ENCODE results near the gene IDH3G.
"Not testable (repeated sequence)": the region's sequence is repeated elsewhere in the genome, so short reads cannot be mapped to it uniquely, and the experiment has no call there.

IDH3G gene

DNA sequence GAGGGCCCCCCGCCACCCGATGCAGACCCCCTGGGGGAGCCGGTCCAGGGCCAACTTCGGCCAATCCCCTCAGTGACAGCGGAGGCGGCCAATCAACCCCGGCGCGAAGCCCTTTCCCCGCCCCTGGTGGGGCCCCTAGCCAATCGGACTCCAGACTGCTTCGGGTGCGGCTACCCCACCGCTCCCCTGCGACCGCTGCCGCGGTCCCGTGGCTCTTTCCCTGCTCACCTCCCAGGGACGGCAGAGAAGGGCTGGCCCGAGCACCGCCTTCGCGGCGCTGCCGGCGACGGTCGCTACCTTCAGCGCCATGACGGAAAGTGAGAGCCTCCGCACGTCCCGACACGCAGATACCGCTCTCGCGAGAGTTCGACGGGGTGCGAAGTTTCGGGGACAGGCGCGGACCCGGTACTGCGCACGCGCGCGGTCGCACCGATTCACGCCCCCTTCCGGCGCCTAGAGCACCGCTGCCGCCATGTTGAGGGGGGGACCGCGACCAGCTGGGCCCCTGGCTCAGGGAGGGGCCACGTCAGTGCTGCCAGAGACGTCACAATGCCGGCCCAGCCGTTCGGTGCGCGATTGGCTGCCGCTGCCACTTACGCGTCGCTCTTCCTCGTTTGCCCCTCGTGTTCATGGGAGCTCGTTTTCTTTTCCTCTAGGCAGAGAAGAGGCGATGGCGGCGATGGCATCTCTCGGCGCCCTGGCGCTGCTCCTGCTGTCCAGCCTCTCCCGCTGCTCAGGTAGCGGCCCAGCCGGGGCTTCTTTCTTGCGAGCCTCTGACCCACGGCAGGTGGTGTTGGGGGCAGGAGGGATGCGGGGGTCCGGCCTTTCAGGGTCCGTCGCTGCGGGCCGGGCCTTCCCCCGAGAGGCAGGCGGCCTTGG is at the start of gene IDH3G, which contains the start of gene SSR4:
IDH3G (minus strand) TSS at position 358 of the 879 bp plus-strand sequence; CDS start at position 309, 49 bp downstream.
SSR4 (plus strand) TSS at position 651 of the 879 bp plus-strand sequence; CDS start at position 671, 20 bp downstream.
- DNase-seq (ENCODE audit: low read depth in 2 of 2) = peak; percentile 77 to 88

GRCh38 chrX:153836921-153837320 is 42.7 kb upstream of the IDH3G start:
- no peak for DNase-seq (ENCODE audit: low read depth in 2 of 2)

DNA sequence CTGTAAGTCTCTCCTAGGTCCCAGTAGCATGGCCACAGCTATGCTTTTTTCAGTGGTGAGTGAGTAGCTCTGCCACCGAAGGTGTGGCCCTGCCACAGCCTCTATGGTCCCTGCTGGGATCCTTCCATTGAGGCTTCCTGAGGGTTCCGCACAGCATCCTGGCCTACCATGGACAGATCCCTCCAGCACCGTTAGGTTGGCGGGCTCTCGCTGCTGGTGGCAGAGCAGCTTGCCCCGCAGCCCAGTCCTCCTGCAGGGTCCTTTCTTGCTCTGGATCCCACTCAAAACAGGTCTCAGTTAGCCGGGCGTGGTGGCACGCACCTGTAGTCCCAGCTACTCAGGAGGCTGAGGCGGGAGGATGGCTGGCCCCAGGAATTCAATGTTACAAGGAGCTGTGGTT is 38.6 kb upstream of the IDH3G start:
- no peak for DNase-seq (ENCODE audit: low read depth in 2 of 2)

- no peak for DNase-seq (ENCODE audit: low read depth in 2 of 2)
Observed at GRCh38 chrX:153831429-153832150, 37.4 kb upstream of the IDH3G start.

GRCh38 chrX:153830640-153831428 is 36.7 kb upstream of the IDH3G start:
- no peak for DNase-seq (ENCODE audit: low read depth in 2 of 2)

DNA sequence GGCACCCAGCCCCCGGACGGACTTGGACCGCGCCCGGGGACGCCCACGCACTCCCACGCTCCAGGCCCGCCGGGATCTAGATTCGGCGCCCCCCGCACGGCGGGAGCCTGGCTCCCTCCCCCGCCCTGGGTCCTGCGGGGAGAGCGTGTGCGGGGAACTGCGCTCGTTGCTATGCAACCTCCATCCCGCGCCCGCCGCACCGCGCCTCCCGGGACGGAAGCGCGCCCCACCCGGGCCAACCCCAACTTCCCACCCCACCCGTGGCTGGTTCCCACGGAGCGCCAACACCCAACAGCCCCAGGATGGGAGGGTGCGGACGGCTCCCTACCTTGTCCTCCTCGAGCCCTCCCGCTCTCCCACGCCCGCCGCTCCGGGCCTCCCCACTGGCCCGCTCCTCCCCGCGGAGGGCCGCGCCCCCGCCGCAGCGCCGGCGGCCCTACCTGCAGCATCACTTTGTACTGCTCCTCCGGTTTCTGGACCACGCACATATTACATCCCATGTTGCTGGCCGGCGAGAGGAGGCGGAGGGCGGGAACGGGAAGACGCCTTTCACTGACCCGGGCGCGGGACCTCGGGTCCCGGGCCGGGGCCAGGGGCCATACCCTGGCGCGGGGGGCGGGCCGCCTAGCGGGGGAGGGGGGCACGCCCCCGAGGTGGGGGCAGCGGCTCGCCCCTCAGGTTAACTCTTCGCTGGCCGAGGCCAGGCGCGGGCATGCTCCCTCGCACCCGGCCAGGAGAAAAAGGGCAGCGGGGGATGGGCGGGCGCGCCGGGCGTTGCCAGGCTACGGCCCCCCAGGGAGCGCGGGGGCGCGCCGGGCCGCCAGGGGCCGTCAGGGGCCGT is 35.8 kb upstream of the IDH3G start, which contains the start of gene PDZD4:
PDZD4 (minus strand) TSS at position 746 of the 841 bp plus-strand sequence; CDS start at position 500, 246 bp downstream.
- DNase-seq (ENCODE audit: low read depth in 2 of 2) = no peak

GRCh38 chrX:153829549-153829798 is 35.3 kb upstream of the IDH3G start:
- no peak for DNase-seq (ENCODE audit: low read depth in 2 of 2)

DNA sequence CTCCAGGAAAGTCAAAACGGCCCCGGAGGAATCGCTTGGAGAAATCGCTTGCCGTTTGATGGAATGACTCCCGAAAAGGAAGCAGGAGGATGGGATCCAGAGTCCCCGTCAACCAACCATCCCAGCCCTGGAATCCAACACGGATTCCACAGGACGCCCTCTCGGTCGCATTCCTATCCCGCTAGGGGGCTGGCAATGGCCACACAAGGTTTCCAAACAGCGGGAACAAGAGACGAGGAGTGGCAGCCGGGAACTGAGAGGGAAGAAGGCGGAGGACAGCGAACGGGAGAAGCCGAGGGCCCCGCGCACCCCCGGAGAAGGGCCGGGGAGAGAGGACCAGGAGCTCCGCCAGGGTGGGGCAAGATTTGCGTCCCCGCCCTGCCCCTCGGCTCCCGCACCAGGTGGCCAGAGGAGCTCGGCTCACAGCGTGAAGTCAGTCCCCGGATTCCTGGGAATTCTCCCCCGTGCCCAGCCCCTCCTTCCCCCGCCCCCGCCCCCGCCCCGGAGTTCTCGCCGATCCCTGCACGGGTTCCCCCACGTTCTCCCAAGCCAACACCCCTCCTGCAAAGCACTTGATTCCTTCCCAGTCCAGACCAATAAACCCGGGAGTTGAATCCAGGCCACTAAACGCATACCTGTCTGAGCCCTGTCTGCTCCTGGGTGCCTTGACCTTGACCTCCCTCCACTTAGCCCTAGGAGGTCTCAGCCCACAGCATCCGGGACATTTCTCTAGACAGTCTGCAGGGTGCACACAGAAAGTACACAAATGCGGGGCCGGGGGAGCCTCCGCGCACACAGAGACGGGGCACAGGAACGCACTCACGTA is 34.8 kb upstream of the IDH3G start:
- no peak for DNase-seq (ENCODE audit: low read depth in 2 of 2)

DNA sequence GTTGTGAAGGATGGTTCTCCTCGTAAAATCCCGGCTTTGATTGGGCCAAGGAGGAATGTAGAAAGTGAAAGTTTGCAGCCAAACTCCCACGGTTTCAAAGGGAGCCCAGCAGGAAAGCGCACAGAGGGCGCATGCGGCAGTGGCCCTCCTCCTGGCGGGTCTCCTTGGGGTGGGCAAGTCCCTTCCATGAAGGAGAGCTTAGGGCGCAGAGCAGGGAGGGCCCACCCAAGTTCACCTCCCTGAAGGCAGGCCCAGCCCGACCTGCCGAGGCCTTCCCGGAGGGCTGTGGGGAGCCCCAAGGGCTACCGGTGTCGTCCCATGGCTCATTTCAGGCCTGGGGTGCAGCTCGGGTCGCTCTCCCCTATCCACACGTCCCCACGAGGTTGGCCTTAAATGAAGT is 34.1 kb upstream of the IDH3G start:
- no peak for DNase-seq (ENCODE audit: low read depth in 2 of 2)

- DNase-seq (ENCODE audit: low read depth in 2 of 2) = no peak
Observed at GRCh38 chrX:153827903-153828302, 33.7 kb upstream of the IDH3G start.

GRCh38 chrX:153827016-153827415 is 32.8 kb upstream of the IDH3G start:
- no peak for DNase-seq (ENCODE audit: low read depth in 2 of 2)

DNA sequence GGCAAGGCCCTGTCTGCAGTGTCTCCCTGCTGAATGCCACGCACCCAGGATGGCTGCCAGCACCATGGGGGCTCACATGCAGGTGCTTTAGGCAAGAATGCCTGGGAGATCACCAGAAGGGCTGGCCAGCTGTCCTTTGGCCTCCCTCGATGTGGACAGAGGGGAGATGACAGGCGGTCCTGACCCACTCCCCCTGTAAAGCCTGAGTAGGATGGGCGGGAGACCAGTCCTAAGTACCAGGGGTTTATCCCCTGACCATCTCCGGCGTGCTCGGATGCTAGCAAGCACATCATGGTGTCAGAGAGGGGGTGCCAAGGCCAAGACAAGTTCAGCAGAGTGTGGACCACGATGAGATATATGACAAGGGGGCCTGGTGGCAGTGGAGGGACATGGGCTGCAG is 30.9 kb upstream of the IDH3G start:
- DNase-seq (ENCODE audit: low read depth in 2 of 2) = no peak

- no peak for DNase-seq (ENCODE audit: low read depth in 2 of 2)
Observed at GRCh38 chrX:153824348-153824747, 30.2 kb upstream of the IDH3G start.

DNA sequence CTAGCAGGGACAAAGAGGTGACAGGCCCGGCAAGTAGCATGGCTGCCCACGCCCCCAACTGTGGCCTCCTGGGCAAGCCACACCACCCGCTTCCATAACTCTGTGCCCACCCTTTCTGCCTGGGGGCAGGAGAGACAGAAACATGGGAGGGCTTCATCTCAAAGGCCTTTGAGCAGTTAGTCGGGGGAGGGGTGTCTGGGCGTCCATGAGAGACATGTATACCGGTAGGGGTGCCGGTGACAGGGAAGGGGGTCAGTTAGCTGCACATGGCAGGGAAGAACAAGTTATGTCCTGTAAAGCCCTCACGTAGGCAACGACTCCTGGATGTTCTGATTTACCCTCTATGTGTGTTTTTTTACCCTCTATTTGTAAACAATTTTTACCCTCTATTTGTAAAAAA is 26.9 kb upstream of the IDH3G start:
- DNase-seq (ENCODE audit: low read depth in 2 of 2) = no peak

DNA sequence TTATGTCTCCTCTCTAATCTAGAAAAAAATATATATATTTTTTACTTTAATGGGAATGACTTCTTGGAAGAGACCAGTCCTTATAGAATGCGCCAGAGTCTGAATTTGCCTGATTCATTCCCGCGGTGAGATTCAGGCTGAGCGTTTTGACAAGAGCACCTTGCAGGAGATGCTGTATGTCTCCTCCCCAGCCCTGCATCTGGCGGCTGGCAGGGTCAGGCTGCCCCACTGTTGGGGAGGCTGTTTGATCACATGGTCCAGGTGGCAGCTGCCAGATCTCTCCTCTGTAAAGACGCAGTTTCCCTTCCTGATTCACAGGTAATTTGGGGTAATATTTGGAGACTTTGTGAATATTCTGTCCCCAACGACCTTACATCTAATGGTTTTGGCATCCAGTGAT is 26.4 kb upstream of the IDH3G start:
- no peak for DNase-seq (ENCODE audit: low read depth in 2 of 2)

DNA sequence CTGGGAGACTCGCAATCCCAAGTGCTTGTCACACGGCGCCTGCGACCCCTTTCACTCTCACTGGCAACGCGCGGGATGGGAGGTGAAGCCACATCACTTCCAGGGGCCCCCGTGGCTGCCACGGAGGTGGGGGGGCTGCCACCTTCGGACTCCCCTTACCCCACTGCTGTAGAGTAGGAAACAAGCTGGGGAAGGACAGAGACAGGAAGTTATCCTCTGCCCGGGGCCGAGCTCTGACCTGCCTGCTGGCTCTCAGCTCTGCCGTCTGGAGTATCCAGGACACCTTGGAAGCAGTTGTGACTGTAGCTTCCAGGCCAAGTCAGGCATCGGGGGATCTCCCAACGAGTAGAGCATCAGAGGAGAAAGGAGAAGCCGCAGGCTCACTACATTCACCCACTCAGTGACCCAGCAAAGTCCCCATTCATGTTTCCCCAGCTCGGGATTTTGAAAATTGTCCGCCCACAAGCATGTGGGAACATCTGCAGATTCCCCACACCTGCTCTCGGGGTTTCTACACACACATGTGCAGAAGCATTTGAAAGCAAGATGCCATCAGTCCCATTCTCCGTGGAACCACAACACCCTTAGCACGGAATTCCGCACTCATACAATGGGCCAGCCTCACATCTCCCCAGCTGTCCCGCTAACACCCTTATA is 25.3 kb upstream of the IDH3G start:
- no peak for DNase-seq (ENCODE audit: low read depth in 2 of 2)

- peak in 1 of 2 donors; percentile 27 for DNase-seq (ENCODE audit: low read depth in 2 of 2)
Observed at GRCh38 chrX:153818571-153819383, 24.6 kb upstream of the IDH3G start.

GRCh38 chrX:153818064-153818463 is 23.9 kb upstream of the IDH3G start:
- DNase-seq (ENCODE audit: low read depth in 2 of 2) = not testable (repeated sequence)
